Mesenchymal stem cell (in vitro differentiated cells and primary cell): ENCODE measurements around the gene CD72.

Experiments
- DNase-seq: peaks from one replicate; pipeline ENCODE4 v3.0.0-alpha.2; 2013
- H2AFZ ChIP-seq: one replicate; pipeline ENCODE4 v1.6.1; 2013; ENCODE audit warnings: low read depth, mild to moderate bottlenecking, control low read depth, inconsistent platforms, low read length, moderate library complexity
- H2AK5ac ChIP-seq: 2 replicates; pipeline ENCODE4 v1.6.1; 2013; ENCODE audit warnings: low read length, moderate library complexity, mild to moderate bottlenecking, inconsistent platforms; ENCODE audit not compliant: severe bottlenecking
- H2BK120ac ChIP-seq: one replicate; pipeline ENCODE4 v1.6.1; 2013; ENCODE audit warnings: low read depth, mild to moderate bottlenecking, inconsistent platforms, low read length, moderate library complexity
- H2BK12ac ChIP-seq, 2 experiments: one replicate each; pipeline ENCODE4 v1.6.1; 2013; ENCODE audit warnings: inconsistent platforms in 2 of 2, low read length in 2 of 2, mild to moderate bottlenecking in 2 of 2, moderate library complexity in 2 of 2, control low read depth in 1 of 2
- H2BK15ac ChIP-seq: one replicate; pipeline ENCODE4 v1.6.1; 2013; ENCODE audit warnings: mild to moderate bottlenecking, low read depth, inconsistent platforms; ENCODE audit not compliant: poor library complexity, severe bottlenecking
- H2BK5ac ChIP-seq: 2 replicates; pipeline ENCODE4 v1.6.1; 2013; ENCODE audit warnings: low read depth, mild to moderate bottlenecking, low read length, control low read depth, inconsistent platforms; ENCODE audit not compliant: poor library complexity, severe bottlenecking
- H3K14ac ChIP-seq, 2 experiments: one replicate each; pipeline ENCODE4 v1.6.1; 2013; ENCODE audit warnings: inconsistent platforms in 2 of 2, low read length in 2 of 2, control low read depth in 1 of 2, mild to moderate bottlenecking in 1 of 2, moderate library complexity in 1 of 2
- H3K18ac ChIP-seq, 2 experiments: one replicate each; pipeline ENCODE4 v1.6.1; 2013; ENCODE audit warnings: inconsistent platforms in 2 of 2, low read length in 2 of 2, control low read depth in 1 of 2, low read depth in 1 of 2, mild to moderate bottlenecking in 1 of 2
- H3K23ac ChIP-seq, 2 experiments: one replicate each; pipeline ENCODE4 v1.6.1; 2013; ENCODE audit warnings: inconsistent platforms in 2 of 2, low read length in 2 of 2, mild to moderate bottlenecking in 2 of 2, moderate library complexity in 2 of 2, control low read depth in 1 of 2
- H3K27ac ChIP-seq: 2 replicates; pipeline ENCODE4 v1.5.1; 2013; ENCODE audit warnings: mild to moderate bottlenecking, moderate library complexity, low read length, control low read depth, inconsistent platforms; ENCODE audit not compliant: poor library complexity, severe bottlenecking
- H3K27me3 ChIP-seq, 2 experiments: 2 replicates each; pipeline versions ENCODE4 v1.6.1 to v1.7.0; 2013; ENCODE audit warnings: low read length in 2 of 2, mild to moderate bottlenecking in 2 of 2, moderate library complexity in 2 of 2, control low read depth in 1 of 2, inconsistent platforms in 1 of 2; ENCODE audit not compliant: control insufficient read depth in 1 of 2, insufficient read depth in 1 of 2
- H3K36me3 ChIP-seq, 2 experiments: 2 replicates each; pipeline versions ENCODE4 v1.6.1 to v1.7.0; 2013; ENCODE audit warnings: low read length in 2 of 2, control low read depth in 1 of 2, inconsistent platforms in 1 of 2, low read depth in 1 of 2, mild to moderate bottlenecking in 1 of 2; ENCODE audit not compliant: insufficient read depth in 2 of 2, control insufficient read depth in 1 of 2
- H3K4ac ChIP-seq, 2 experiments: one replicate each; pipeline ENCODE4 v1.6.1; 2013; ENCODE audit warnings: inconsistent platforms in 2 of 2, low read length in 2 of 2, mild to moderate bottlenecking in 2 of 2, moderate library complexity in 2 of 2, control low read depth in 1 of 2, low read depth in 1 of 2
- H3K4me1 ChIP-seq: 2 replicates; pipeline ENCODE4 v1.6.1; 2013; ENCODE audit warnings: low read depth, low read length, control low read depth; ENCODE audit not compliant: control insufficient read depth, insufficient read depth
- H3K4me2 ChIP-seq: 2 replicates; pipeline ENCODE4 v1.6.1; 2013; ENCODE audit warnings: low read length, mild to moderate bottlenecking, inconsistent platforms; ENCODE audit not compliant: poor library complexity, severe bottlenecking
- H3K4me3 ChIP-seq, 2 experiments: 2 replicates each; pipeline versions ENCODE4 v1.5.1 to v1.7.0; 2013; ENCODE audit warnings: low read length in 2 of 2, mild to moderate bottlenecking in 2 of 2, control low read depth in 1 of 2, low read depth in 1 of 2; ENCODE audit not compliant: insufficient read depth in 1 of 2
- H3K79me1 ChIP-seq: replicated peaks from 2 replicates; pipeline ENCODE4 v1.6.1; 2013; ENCODE audit warnings: mild to moderate bottlenecking, control low read depth, low read length, inconsistent platforms; ENCODE audit not compliant: poor library complexity, severe bottlenecking
- H3K9ac ChIP-seq: 2 replicates; pipeline ENCODE4 v1.7.0; 2013; ENCODE audit warnings: mild to moderate bottlenecking, low read length, moderate library complexity
- H3K9me3 ChIP-seq: 2 replicates; pipeline ENCODE4 v1.7.0; 2013; ENCODE audit warnings: mild to moderate bottlenecking, low read length; ENCODE audit not compliant: control insufficient read depth
- H4K8ac ChIP-seq: one replicate; pipeline ENCODE4 v1.6.1; 2013; ENCODE audit warnings: inconsistent platforms, mild to moderate bottlenecking, low read length, moderate library complexity
- H4K91ac ChIP-seq: one replicate; pipeline ENCODE4 v1.6.1; 2013; ENCODE audit warnings: mild to moderate bottlenecking, low read length, inconsistent platforms
- WGBS: methylation state at CpG from one replicate; pipeline ENCODE4 v1.1.7; 2013; ENCODE audit warnings: mixed read lengths; 5-methylcytosine and 5-hydroxymethylcytosine counted together

The CD72 gene

DNA sequence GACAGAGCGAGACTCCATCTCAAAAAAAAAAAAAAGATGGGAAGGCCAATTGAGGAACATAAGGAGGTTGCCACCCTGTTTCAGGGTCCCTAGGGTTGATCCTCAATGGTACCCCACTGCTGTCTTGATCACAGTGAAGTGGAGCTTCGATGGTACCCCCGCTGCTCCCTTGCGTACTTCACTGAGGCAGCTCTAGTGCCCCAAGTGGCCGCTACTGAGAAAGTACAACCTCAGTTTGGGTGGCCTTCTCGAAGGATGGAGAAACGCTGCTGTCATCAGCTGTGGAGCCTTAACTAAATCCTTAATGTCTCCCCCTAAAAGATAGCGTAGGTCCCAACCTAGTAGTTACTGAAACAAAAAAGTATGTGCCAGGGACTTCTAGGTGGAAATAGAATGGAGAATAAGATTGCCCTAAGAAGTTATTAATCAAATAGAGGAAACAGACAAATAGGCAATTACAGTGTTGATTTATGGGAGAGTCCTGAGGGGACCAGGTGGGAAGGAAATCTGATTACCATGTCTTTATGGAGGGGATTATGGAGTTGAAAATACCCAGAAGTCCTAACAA is 6.9 kb downstream of the CD72 start:
- Histone ChIP-seq H2BK120ac (no peak overlapping the region), H3K4me1 (peaks cover 7% of the 10 kb centered on the region)

DNA sequence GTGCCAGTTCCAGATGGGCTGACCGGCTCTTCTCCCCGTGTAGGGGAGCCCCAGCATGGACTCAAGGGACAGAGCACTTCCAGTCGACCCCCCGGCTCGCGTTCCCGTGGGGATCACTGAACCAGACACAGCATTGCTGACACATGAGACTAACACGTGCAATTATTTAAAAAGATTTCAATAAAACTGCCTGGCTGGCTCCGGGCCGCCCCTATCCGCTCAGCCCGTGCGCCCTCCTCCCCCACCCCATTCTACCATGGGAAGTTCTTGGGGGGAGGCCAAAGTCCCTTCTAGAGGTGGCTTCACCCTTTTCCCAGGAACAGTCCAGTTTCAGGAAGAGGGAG is 8.4 kb downstream of the CD72 start:
- no peak overlapping the region for H2BK5ac ChIP-seq
- H4K91ac ChIP-seq, result no peak overlapping the region
- no peak overlapping the region for H2BK120ac ChIP-seq
- peaks cover 20% of the 10 kb centered on the region for H3K79me1 ChIP-seq
- no peak overlapping the region for H3K9ac ChIP-seq
- 93% methylated on average over 13 of the region's 13 CpGs for WGBS
- no peak overlapping the region for H3K27ac ChIP-seq
- no peak overlapping the region for H3K18ac ChIP-seq
- H3K4me2 ChIP-seq, result no peak overlapping the region
- peaks cover 32 to 41% of the 10 kb centered on the region in 2 experiments for H3K36me3 ChIP-seq
- H3K4me3 ChIP-seq, result no peak overlapping the region
- H3K23ac ChIP-seq, result no peak overlapping the region
- H2AK5ac ChIP-seq, result no peak overlapping the region
- no peaks in the 10 kb centered on the region for H3K9me3 ChIP-seq
- no peak overlapping the region for H4K8ac ChIP-seq
- no peak overlapping the region for H2AFZ ChIP-seq
- no peak overlapping the region for H3K4ac ChIP-seq
- peaks cover 0 to 9% of the 10 kb centered on the region in 2 experiments for H3K27me3 ChIP-seq
- H2BK12ac ChIP-seq, result no peak overlapping the region
- H3K4me1 ChIP-seq, result peaks cover 13% of the 10 kb centered on the region
- no peak for DNase-seq
- no peak overlapping the region for H3K14ac ChIP-seq
- no peak overlapping the region for H2BK15ac ChIP-seq

More for the DNA sequence above, 6.9 kb downstream of the CD72 start:
- H2AFZ ChIP-seq, result no peak overlapping the region
- H3K23ac ChIP-seq, result no peak overlapping the region
- 26% methylated on average over 8 of the region's 8 CpGs for WGBS
- DNase-seq, result peak; percentile 54
- no peak overlapping the region for H2BK5ac ChIP-seq
- H3K4me3 ChIP-seq, result no peak overlapping the region
- no peak overlapping the region for H2BK12ac ChIP-seq
- H2AK5ac ChIP-seq, result no peak overlapping the region
- no peak overlapping the region for H4K91ac ChIP-seq
- no peak overlapping the region for H3K9ac ChIP-seq
- peaks cover 16% of the 10 kb centered on the region for H3K79me1 ChIP-seq
- no peak overlapping the region for H3K14ac ChIP-seq
- no peak overlapping the region for H3K4ac ChIP-seq
- H4K8ac ChIP-seq, result no peak overlapping the region
- H3K18ac ChIP-seq, result no peak overlapping the region
- H2BK15ac ChIP-seq, result no peak overlapping the region
- H3K27ac ChIP-seq, result no peak overlapping the region
- H3K36me3 ChIP-seq, result peaks cover 32 to 41% of the 10 kb centered on the region in 2 experiments
- H3K4me2 ChIP-seq, result no peak overlapping the region
- H3K27me3 ChIP-seq, result peaks cover 0 to 25% of the 10 kb centered on the region in 2 experiments
- no peaks in the 10 kb centered on the region for H3K9me3 ChIP-seq

DNA sequence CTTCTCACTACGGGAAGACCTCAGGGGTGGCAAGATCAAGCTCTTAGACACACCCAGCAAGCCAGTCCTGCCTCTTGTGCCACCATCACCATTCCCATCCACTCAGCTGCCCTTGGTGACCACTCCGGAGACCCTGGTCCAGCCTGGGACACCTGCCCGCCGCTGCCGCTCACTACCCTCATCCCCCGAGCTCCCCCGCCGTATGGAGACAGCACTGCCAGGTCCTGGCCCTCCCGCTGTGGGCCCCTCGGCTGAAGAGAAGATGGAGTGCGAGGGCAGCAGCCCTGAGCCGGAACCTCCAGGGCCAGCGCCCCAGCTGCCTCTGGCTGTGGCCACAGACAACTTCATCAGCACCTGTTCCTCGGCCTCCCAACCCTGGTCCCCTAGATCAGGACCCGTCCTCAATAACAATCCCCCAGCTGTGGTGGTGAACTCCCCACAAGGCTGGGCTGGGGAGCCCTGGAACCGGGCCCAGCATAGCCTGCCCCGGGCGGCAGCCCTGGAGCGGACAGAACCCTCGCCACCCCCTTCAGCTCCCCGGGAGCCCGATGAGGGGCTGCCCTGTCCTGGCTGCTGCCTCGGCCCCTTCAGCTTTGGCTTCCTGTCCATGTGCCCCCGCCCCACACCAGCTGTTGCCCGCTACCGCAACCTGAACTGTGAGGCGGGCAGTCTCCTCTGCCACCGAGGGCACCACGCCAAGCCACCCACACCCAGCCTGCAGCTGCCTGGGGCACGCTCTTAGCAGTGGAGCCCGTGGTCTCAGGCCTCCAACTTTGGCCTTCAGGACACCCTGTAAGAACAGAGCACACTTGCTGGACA is 9.0 kb downstream of the CD72 start:
- no peak overlapping the region for H2BK120ac ChIP-seq
- H3K4ac ChIP-seq, result no peak overlapping the region
- H2BK12ac ChIP-seq, result no peak overlapping the region
- no peak overlapping the region for H3K14ac ChIP-seq
- H3K9ac ChIP-seq, result no peak overlapping the region
- H3K9me3 ChIP-seq, result no peaks in the 10 kb centered on the region
- peaks cover 0 to 4% of the 10 kb centered on the region in 2 experiments for H3K27me3 ChIP-seq
- H3K4me3 ChIP-seq, result no peak overlapping the region
- H3K18ac ChIP-seq, result no peak overlapping the region
- no peak overlapping the region for H3K27ac ChIP-seq
- no peak overlapping the region for H2AK5ac ChIP-seq
- no peak for DNase-seq
- H3K79me1 ChIP-seq, result peaks cover 20% of the 10 kb centered on the region
- no peak overlapping the region for H2BK5ac ChIP-seq
- no peak overlapping the region for H2BK15ac ChIP-seq
- H3K4me1 ChIP-seq, result peaks cover 17% of the 10 kb centered on the region
- H3K4me2 ChIP-seq, result no peak overlapping the region
- no peak overlapping the region for H4K91ac ChIP-seq
- H3K23ac ChIP-seq, result no peak overlapping the region
- H2AFZ ChIP-seq, result no peak overlapping the region
- no peak overlapping the region for H4K8ac ChIP-seq
- 97% methylated on average over 30 of the region's 31 CpGs for WGBS
- H3K36me3 ChIP-seq, result peaks cover 32 to 41% of the 10 kb centered on the region in 2 experiments

DNA sequence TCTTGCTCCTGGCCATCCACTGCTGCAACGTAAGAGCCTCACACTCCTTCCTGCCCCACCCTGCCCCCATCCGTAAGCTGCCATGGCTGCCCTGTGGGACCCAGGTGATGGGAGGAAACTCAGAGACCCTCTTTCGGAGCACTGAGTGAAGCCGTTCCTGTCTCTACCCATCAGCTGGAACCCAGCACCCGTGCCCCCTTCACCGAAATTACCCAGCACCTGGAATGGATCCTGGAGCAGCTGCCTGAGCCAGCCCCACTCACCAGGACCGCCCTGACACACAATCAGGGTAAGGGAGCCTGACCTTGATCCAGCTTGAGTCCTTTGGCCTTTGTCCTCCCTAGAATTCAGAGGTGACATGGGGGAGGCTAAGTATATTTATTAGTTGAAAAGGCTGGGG is 10.0 kb downstream of the CD72 start:
- H3K4me3 ChIP-seq, result no peak overlapping the region
- no peak overlapping the region for H4K8ac ChIP-seq
- H3K9me3 ChIP-seq, result no peaks in the 10 kb centered on the region
- no peak for DNase-seq
- no peak overlapping the region for H3K18ac ChIP-seq
- H3K79me1 ChIP-seq, result peaks cover 20% of the 10 kb centered on the region
- no peak overlapping the region for H2BK120ac ChIP-seq
- no peak overlapping the region for H3K27ac ChIP-seq
- no peak overlapping the region for H3K9ac ChIP-seq
- no peak overlapping the region for H2AFZ ChIP-seq
- H3K4me2 ChIP-seq, result no peak overlapping the region
- no peak overlapping the region for H2BK5ac ChIP-seq
- H3K4me1 ChIP-seq, result peaks cover 19% of the 10 kb centered on the region
- H2BK15ac ChIP-seq, result no peak overlapping the region
- no peak overlapping the region for H2AK5ac ChIP-seq
- H3K36me3 ChIP-seq, result peaks cover 32 to 41% of the 10 kb centered on the region in 2 experiments
- H3K14ac ChIP-seq, result no peak overlapping the region
- H2BK12ac ChIP-seq, result no peak overlapping the region
- WGBS, result 97% methylated on average over 7 of the region's 7 CpGs
- H3K23ac ChIP-seq, result no peak overlapping the region
- H3K27me3 ChIP-seq, result peaks cover 0 to 3% of the 10 kb centered on the region in 2 experiments
- no peak overlapping the region for H4K91ac ChIP-seq
- H3K4ac ChIP-seq, result no peak overlapping the region
